GM23338 (cell line): Measurements from ENCODE around the gene TEX26.

Experiments used
- CREB1 ChIP-seq: fragments of 250-450 bp; sonication (Bioruptor Pico); IDR thresholded peaks from 2 replicates; pipeline ENCODE4 v1.5.0; 2020; ENCODE audit warnings: low read depth, mild to moderate bottlenecking, moderate library complexity
- CTCF ChIP-seq, 2 experiments: fragments of 200-600 bp in 1 of 2; sonication (generic) in 1 of 2; conservative IDR thresholded peaks; 2 replicates each; pipeline versions ENCODE4 v1.5.1 to v1.6.1; 2016 to 2017; ENCODE audit warnings: antibody characterized with exemption in 2 of 2, low read depth in 2 of 2, mild to moderate bottlenecking in 2 of 2, moderate library complexity in 1 of 2
- ETS1 ChIP-seq: IDR thresholded peaks from 2 replicates; pipeline ENCODE4 v1.6.1; 2016; ENCODE audit warnings: antibody characterized with exemption
- EZH2 ChIP-seq: fragments of 200-600 bp; sonication (generic); IDR thresholded peaks from one replicate; pipeline ENCODE4 v1.8.0; 2017; ENCODE audit warnings: antibody characterized with exemption, mild to moderate bottlenecking, low read depth; ENCODE audit not compliant: unreplicated experiment
- EZH2phosphoT487 ChIP-seq: fragments of 200-600 bp; sonication (generic); IDR thresholded peaks from one replicate; pipeline ENCODE4 v1.8.1; 2018; ENCODE audit warnings: antibody characterized with exemption; ENCODE audit not compliant: unreplicated experiment
- POLR2AphosphoS5 ChIP-seq: IDR thresholded peaks from 2 replicates; pipeline ENCODE4 v1.6.1; 2016; ENCODE audit warnings: antibody characterized with exemption, low read depth
- REST ChIP-seq: IDR thresholded peaks from one replicate; pipeline ENCODE4 v1.6.1; 2018; ENCODE audit warnings: antibody characterized with exemption; ENCODE audit not compliant: unreplicated experiment
- ZNF462 ChIP-seq: fragments of 250-450 bp; sonication (Bioruptor Pico); IDR thresholded peaks from 2 replicates; pipeline ENCODE4 v1.5.0; 2020; ENCODE audit warnings: mild to moderate bottlenecking, moderate library complexity

GRCh38 chr13:31011193-31011860, 78.9 kb downstream of the TEX26 start:
- no peak for TF ChIP-seq CREB1 (CRISPR knock-in tag)
- TF ChIP-seq POLR2AphosphoS5, result no peak
- no peak for TF ChIP-seq CTCF (conservative IDR thresholded peaks at IDR 0.05; ENCODE audit: low read depth in 2 of 2)
- no peak for TF ChIP-seq EZH2
- no peak for TF ChIP-seq REST
- no peak for TF ChIP-seq EZH2phosphoT487
- no peak for TF ChIP-seq ETS1
- no peak for TF ChIP-seq ZNF462
